HG02981 (cell line): Measurements from ENCODE around the gene SPSB4.
"Not testable (repeated sequence)": the region's sequence is repeated elsewhere in the genome, so short reads cannot be mapped to it uniquely, and the experiment has no call there.

Experiments
- ATAC-seq: cut with Tn5 transposase; IDR thresholded peaks from one replicate; pipeline ENCODE4 v1.9.1; 2021; ENCODE audit warnings: mild to moderate bottlenecking, moderate library complexity; ENCODE audit not compliant: unreplicated experiment

Gene SPSB4

GRCh38 chr3:141050576-141051442, at the start of gene SPSB4:
TSS of gene SPSB4 (plus strand) at chr3:141051347. CDS start at chr3:141066105, 14,758 bp downstream.
- no peak for ATAC-seq

GRCh38 chr3:141006344-141006743, 44.8 kb upstream of the SPSB4 start:
- no peak for ATAC-seq

GRCh38 chr3:141009496-141009895, 41.7 kb upstream of the SPSB4 start:
- no peak for ATAC-seq

- peak; percentile 95 for ATAC-seq
Measured at GRCh38 chr3:141011232-141011996, 39.7 kb upstream of the SPSB4 start.

GRCh38 chr3:141011997-141012262, 39.2 kb upstream of the SPSB4 start:
- ATAC-seq = no peak

- no peak for ATAC-seq
Measured at GRCh38 chr3:141012571-141012970, 38.6 kb upstream of the SPSB4 start.

GRCh38 chr3:141015481-141015880, 35.7 kb upstream of the SPSB4 start:
- ATAC-seq = no peak

GRCh38 chr3:141017366-141018322, 33.5 kb upstream of the SPSB4 start:
- ATAC-seq = not testable (repeated sequence)

GRCh38 chr3:141019244-141019643, 31.9 kb upstream of the SPSB4 start:
- no peak for ATAC-seq

GRCh38 chr3:141020143-141020830, 30.9 kb upstream of the SPSB4 start:
- no peak for ATAC-seq

GRCh38 chr3:141021261-141021660, 29.9 kb upstream of the SPSB4 start:
- ATAC-seq = no peak

- no peak for ATAC-seq
Measured at GRCh38 chr3:141030296-141030695, 20.9 kb upstream of the SPSB4 start.

- ATAC-seq = no peak
Measured at GRCh38 chr3:141039589-141039988, 11.6 kb upstream of the SPSB4 start.

GRCh38 chr3:141044695-141045641, 6.2 kb upstream of the SPSB4 start:
- no peak for ATAC-seq

GRCh38 chr3:141045849-141046248, 5.3 kb upstream of the SPSB4 start:
- ATAC-seq = no peak

GRCh38 chr3:141047168-141047567, 4.0 kb upstream of the SPSB4 start:
- ATAC-seq = no peak

- ATAC-seq = no peak
Measured at GRCh38 chr3:141049681-141050080, 1.5 kb upstream of the SPSB4 start.

GRCh38 chr3:141051443-141052200, 475 bp downstream of the SPSB4 start:
- ATAC-seq = no peak
